ENCODE data around the gene WASF2. TPM values are rescaled to one million over a fixed set of nuclear protein-coding genes. Genes with fewer than 3 reads are reported as not detected.

The WASF2 gene
- total and polyA plus RNA-seq, 2 of the 13 experiments (the other 11 are each of a cell fraction or from before 2014, with no cell fraction given), result 10.4 to 27.7 TPM

GRCh38 chr1:27366411-27367159, 123.4 kb downstream of the WASF2 start, which contains the start of gene MAP3K6 (continued):
- 0 out of 2 replicates have a peak, but pooled peaks have one; percentile 4 for TF ChIP-seq ZFY (CRISPR knock-in tag; IDR thresholded peaks at IDR 0.05)
- 0 out of 2 replicates have a peak, but pooled peaks have one; percentile 42 for TF ChIP-seq ZNF788 (CRISPR knock-in tag; IDR thresholded peaks at IDR 0.05; ENCODE audit: borderline replicate concordance)
- 0 out of 2 replicates have a peak, but pooled peaks have one; percentile 53 for TF ChIP-seq RXRA (CRISPR knock-in tag; IDR thresholded peaks at IDR 0.05)
- TF ChIP-seq NAIF1 (CRISPR knock-in tag; IDR thresholded peaks at IDR 0.05; ENCODE audit: borderline replicate concordance), result 0 out of 2 replicates have a peak, but pooled peaks have one; percentile 31
- no peak for TF ChIP-seq LCORL (IDR thresholded peaks at IDR 0.05)
- TF ChIP-seq LCORL (CRISPR knock-in tag; IDR thresholded peaks at IDR 0.05), result peak; percentile 62
- peak; percentile 54; the same call in 1 of the 2 replicates for TF ChIP-seq SAP130 (CRISPR knock-in tag; IDR thresholded peaks at IDR 0.05; ENCODE audit: low read depth)
- TF ChIP-seq ZNF552 (CRISPR knock-in tag; IDR thresholded peaks at IDR 0.05; ENCODE audit: borderline replicate concordance), result 0 out of 2 replicates have a peak, but pooled peaks have one; percentile 76
- TF ChIP-seq KDM3A (CRISPR knock-in tag; IDR thresholded peaks at IDR 0.05; ENCODE audit: low read depth), result 0 out of 2 replicates have a peak, but pooled peaks have one; percentile 20
- peak; percentile 55; the same call in 1 of the 2 replicates for TF ChIP-seq ZBTB42 (CRISPR knock-in tag; IDR thresholded peaks at IDR 0.05)
- 0 out of 2 replicates have a peak, but pooled peaks have one; percentile 20 for TF ChIP-seq TFE3 (CRISPR knock-in tag; IDR thresholded peaks at IDR 0.05)
- TF ChIP-seq MYC (CRISPR knock-in tag; IDR thresholded peaks at IDR 0.05; ENCODE audit: borderline replicate concordance), result 0 out of 2 replicates have a peak, but pooled peaks have one; percentile 31
- TF ChIP-seq ATF7-NPFF (CRISPR knock-in tag; IDR thresholded peaks at IDR 0.05; ENCODE audit: low read depth), result 0 out of 2 replicates have a peak, but pooled peaks have one; percentile 21
- 0 out of 2 replicates have a peak, but pooled peaks have one; percentile 23 for TF ChIP-seq ZNF607 (CRISPR knock-in tag; IDR thresholded peaks at IDR 0.05; ENCODE audit: borderline replicate concordance)
- no peak for TF ChIP-seq NR2C2 (CRISPR knock-in tag; IDR thresholded peaks at IDR 0.05; ENCODE audit: borderline replicate concordance)
- TF ChIP-seq, protein P1, sequence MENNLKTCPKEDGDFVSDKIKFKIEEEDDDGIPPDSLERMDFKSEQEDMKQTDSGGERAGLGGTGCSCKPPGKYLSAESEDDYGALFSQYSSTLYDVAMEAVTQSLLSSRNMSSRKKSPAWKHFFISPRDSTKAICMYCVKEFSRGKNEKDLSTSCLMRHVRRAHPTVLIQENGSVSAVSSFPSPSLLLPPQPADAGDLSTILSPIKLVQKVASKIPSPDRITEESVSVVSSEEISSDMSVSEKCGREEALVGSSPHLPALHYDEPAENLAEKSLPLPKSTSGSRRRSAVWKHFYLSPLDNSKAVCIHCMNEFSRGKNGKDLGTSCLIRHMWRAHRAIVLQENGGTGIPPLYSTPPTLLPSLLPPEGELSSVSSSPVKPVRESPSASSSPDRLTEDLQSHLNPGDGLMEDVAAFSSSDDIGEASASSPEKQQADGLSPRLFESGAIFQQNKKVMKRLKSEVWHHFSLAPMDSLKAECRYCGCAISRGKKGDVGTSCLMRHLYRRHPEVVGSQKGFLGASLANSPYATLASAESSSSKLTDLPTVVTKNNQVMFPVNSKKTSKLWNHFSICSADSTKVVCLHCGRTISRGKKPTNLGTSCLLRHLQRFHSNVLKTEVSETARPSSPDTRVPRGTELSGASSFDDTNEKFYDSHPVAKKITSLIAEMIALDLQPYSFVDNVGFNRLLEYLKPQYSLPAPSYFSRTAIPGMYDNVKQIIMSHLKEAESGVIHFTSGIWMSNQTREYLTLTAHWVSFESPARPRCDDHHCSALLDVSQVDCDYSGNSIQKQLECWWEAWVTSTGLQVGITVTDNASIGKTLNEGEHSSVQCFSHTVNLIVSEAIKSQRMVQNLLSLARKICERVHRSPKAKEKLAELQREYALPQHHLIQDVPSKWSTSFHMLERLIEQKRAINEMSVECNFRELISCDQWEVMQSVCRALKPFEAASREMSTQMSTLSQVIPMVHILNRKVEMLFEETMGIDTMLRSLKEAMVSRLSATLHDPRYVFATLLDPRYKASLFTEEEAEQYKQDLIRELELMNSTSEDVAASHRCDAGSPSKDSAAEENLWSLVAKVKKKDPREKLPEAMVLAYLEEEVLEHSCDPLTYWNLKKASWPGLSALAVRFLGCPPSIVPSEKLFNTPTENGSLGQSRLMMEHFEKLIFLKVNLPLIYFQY (CRISPR knock-in tag; IDR thresholded peaks at IDR 0.05; ENCODE audit: borderline replicate concordance), result peak; percentile 53; the same call in 1 of the 2 replicates
- peak; percentile 67; the same call in 1 of the 2 replicates for TF ChIP-seq HNF1B (CRISPR knock-in tag; IDR thresholded peaks at IDR 0.05)
- no peak for TF ChIP-seq SNRNP70 (IDR thresholded peaks at IDR 0.05; ENCODE audit: low read depth, low read length)
- TF ChIP-seq AKAP8 (CRISPR knock-in tag; IDR thresholded peaks at IDR 0.05), result peak; percentile 33; the same call in 1 of the 2 replicates
- no peak for TF ChIP-seq TP53 (CRISPR knock-in tag; conservative IDR thresholded peaks at IDR 0.05)
- TF ChIP-seq ZNF225 (CRISPR knock-in tag; IDR thresholded peaks at IDR 0.05), result 0 out of 2 replicates have a peak, but pooled peaks have one; percentile 41
- peak; percentile 55; the same call in 1 of the 2 replicates for TF ChIP-seq ZNF501 (CRISPR knock-in tag; IDR thresholded peaks at IDR 0.05)
